ACHN (cell line): ENCODE measurements around the gene CRLF3.
"Not testable (repeated sequence)": the region's sequence is repeated elsewhere in the genome, so short reads cannot be mapped to it uniquely, and the experiment has no call there.

Experiments
- DNase-seq: peaks from one replicate; pipeline ENCODE4 v3.0.0-alpha.2; 2015
- in situ Hi-C: cut with HindIII; loops from 2 replicates; pipeline ENCODE4 v1.10.0; 2017; ENCODE audit warnings: low sequenced_read_pairs, low pct_ligation_motif_present, low pct_unique_long_range_greater_than_20kb

Gene CRLF3

DNA sequence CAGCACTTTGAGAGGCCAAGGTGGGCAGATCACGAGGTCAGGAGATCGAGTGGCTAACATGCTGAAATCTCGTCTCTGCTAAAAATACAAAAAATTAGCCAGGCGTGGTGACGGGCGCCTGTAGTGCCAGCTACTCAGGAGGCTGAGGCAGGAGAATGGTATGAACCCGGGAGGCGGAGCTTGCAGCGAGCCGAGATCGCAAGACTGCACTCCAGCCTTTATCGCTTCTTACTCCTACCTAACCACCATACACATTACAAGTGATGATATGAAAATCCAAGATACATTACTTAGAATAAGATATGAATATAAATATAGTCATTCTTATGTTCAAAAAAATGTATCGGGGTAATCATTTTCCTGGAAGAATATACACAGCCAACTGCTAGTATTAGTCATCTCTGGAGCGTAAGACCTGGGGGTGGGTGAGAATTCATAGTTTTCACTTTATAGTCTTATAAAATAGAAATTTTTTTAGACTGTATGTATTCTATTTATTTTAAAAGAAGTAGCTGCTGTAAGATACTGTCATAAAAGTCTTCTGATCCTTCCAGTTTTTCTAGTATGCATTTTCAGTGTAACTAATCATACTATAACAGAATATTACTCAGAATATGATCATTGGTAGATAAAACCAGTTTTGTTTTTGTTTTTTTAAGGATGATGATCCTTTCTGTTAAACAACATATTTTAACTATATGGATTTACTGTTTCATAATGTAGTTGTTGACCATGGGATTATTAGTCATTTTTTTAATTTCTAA, 56.7 kb downstream of the CRLF3 start:
- in situ Hi-C loops = not testable (repeated sequence)

DNA sequence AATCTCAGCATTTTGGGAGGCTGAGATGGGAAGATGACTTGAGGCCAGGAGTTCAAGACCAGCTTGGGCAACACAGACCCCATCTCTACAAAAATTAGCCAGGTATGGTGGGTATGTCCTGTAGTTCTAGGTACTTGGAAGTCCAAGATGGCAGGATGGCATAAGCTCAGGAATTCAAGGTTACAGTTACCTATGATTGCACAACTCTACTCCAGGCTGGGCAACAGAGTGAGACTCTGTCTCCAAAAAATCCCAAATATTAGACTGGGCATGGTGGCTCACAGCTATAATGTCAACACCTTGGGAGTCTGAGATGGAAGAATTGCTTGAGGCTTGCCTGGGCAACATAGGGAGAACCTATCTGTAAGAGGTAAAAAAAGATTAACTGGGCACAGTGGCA, 63.4 kb downstream of the CRLF3 start:
- in situ Hi-C loops = no loop called here
- no peak for DNase-seq

More for the DNA sequence above, 56.7 kb downstream of the CRLF3 start:
- DNase-seq = not testable (repeated sequence)

- in situ Hi-C loops, DNase-seq: not testable (repeated sequence)
These were observed 71.2 kb downstream of the CRLF3 start for GRCh38 chr17:30753291-30753690.

DNA sequence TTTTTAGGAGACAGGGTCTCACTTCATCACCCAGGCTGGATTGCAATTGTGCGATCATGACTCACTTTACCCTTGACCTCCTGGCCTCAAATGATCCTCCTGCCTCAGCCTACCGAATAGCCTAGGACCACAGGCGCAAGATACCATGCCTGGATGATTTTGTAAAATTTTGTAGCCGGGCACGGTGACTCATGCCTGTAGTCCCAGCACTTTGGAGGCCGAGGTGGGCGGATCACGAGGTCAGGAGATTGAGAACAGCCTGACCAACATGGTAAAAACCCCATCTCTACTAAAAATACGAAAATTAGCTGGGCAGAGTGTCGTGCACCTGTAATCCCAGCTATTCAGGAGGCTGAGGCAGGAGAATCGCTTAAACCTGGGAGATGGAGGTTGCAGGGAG, 73.5 kb downstream of the CRLF3 start:
- in situ Hi-C loops = not testable (repeated sequence)
- DNase-seq = peak; percentile 57

DNA sequence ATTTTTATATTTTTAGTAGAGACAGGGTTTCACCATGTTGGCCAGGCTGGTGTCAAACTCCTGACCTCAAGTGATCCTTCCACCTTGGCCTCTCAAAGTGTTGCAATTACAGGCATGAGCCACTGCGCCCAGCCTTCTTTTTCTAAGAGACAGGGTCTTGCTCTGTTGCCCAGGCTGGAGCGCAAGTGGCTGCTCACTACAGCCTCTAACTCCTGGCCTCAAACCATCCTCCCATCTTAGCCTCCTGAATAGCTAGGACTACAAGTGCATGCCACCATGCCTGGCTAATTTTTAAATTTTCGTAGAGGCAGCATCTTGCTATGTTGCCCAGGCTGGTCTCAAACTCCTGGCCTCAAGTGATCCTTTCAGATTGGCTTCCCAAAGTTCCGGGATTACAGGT, 76.9 kb downstream of the CRLF3 start:
- in situ Hi-C loops = not testable (repeated sequence)

DNA sequence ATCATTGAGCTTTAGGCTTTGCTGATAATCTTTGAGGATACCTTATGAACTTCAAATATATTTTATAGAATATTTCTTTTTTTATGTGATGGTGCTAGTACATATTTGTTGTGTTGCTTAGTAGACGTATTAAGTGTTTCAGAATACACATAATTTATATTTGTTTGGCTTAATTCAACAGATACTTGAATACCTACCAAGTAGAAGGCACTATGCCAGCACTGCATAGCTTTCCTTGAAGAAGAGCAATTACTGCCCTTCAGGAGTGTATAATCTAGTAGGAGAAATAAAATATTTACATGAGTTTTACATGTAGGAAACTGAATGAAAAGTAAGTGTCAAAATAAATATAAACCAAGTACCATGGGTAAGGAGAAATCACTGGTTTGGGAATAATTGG, 81.8 kb downstream of the CRLF3 start:
- DNase-seq = not testable (repeated sequence)

More for the DNA sequence above, 76.9 kb downstream of the CRLF3 start:
- DNase-seq = not testable (repeated sequence)

GRCh38 chr17:30736371-30736770, 88.1 kb downstream of the CRLF3 start:
- in situ Hi-C loops, DNase-seq: not testable (repeated sequence)

More for the DNA sequence above, 81.8 kb downstream of the CRLF3 start:
- in situ Hi-C loops = not testable (repeated sequence)

GRCh38 chr17:30735644-30736043, 88.8 kb downstream of the CRLF3 start:
- in situ Hi-C loops, DNase-seq: not testable (repeated sequence)

DNA sequence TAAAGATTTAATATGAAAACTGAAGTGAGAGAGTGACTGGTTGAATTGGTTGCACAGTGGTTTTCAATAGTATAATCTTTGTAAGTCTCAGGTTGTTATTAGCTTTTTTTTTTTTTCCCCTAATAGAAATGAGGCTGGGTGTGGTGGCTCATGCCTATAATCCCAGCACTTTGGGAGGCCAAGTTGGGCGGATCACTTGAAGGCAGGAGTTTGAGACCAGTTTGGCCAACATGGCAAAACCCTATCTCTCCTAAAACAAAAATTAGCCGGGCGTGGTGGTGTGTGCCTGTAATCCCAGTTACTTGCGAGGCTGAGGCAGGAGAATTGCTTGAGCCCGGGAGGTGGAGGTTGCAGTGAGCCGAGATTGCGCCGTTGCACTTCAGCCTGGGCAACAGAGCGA, 89.3 kb downstream of the CRLF3 start:
- in situ Hi-C loops, DNase-seq: not testable (repeated sequence)

DNA sequence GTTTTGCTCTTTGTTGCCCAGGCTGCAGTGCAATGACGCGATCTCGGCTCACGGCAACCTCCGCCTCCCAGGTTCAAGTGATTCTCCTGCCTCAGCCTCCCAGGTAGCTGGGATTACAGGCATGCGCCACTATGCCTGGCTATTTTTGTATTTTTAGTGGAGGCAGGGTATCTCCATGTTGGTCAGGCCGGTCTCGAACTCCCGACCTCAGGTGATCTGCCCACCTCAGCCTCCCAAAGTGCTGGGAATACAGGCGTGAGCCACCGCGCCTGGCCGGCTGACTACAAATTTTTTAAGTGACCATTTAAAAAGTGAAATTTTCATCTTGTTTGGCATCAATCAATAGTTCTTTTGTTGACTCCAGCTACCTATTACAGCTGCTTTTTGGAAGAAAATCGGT, 90.3 kb downstream of the CRLF3 start:
- in situ Hi-C loops, DNase-seq: not testable (repeated sequence)
